SK-N-SH treated with all-trans-retinoic acid at 6 μM for 48 hours (cell line): Measurements from ENCODE around the gene KLF11.

Experiments
- ATAC-seq: fragments of 200-7000 bp; cut with Tn5 transposase; 3 replicates; pipeline ENCODE4 v1.9.1; 2020; ENCODE audit warnings: mild to moderate bottlenecking, moderate library complexity
- ARNTL ChIP-seq: fragments of 450-650 bp; formaldehyde crosslinking; IDR thresholded peaks from 2 replicates; pipeline ENCODE4 v1.5.0; 2020; ENCODE audit warnings: low read depth, mild to moderate bottlenecking, moderate library complexity, borderline replicate concordance
- BACH2 ChIP-seq: fragments of 250-450 bp; sonication (Bioruptor Pico); IDR thresholded peaks from 2 replicates; pipeline ENCODE4 v1.9.0; 2021; ENCODE audit warnings: mild to moderate bottlenecking, borderline replicate concordance
- CSDC2 ChIP-seq: fragments of 250-450 bp; sonication (Bioruptor Pico); IDR thresholded peaks from 2 replicates; pipeline ENCODE4 v1.5.0; 2020; ENCODE audit warnings: mild to moderate bottlenecking, moderate library complexity
- ISL1 ChIP-seq: fragments of 250-450 bp; sonication (Bioruptor Pico); IDR thresholded peaks from 2 replicates; pipeline ENCODE4 v2.1.2; 2022; ENCODE audit warnings: mild to moderate bottlenecking, moderate library complexity
- OSR1 ChIP-seq: fragments of 250-450 bp; sonication (Bioruptor Pico); IDR thresholded peaks from 2 replicates; pipeline ENCODE4 v1.8.0; 2022; ENCODE audit warnings: moderate library complexity, mild to moderate bottlenecking, inconsistent platforms
- PPARA ChIP-seq: fragments of 250-450 bp; sonication (Bioruptor Pico); IDR thresholded peaks from 2 replicates; pipeline ENCODE4 v1.5.0; 2020; ENCODE audit warnings: mild to moderate bottlenecking, borderline replicate concordance
- RARB ChIP-seq: fragments of 250-450 bp; sonication (Bioruptor Pico); IDR thresholded peaks from 2 replicates; pipeline ENCODE4 v1.8.0; 2021; ENCODE audit warnings: mild to moderate bottlenecking, moderate library complexity
- SNAI2 ChIP-seq: fragments of 250-450 bp; sonication (Bioruptor Pico); IDR thresholded peaks from 2 replicates; pipeline ENCODE4 v1.5.0; 2020; ENCODE audit warnings: mild to moderate bottlenecking, moderate library complexity
- TOX ChIP-seq: fragments of 250-450 bp; sonication (Bioruptor Pico); IDR thresholded peaks from 2 replicates; pipeline ENCODE4 v1.8.0; 2021; ENCODE audit warnings: mild to moderate bottlenecking, moderate library complexity, borderline replicate concordance
- TSHZ2 ChIP-seq: fragments of 250-450 bp; sonication (Bioruptor Pico); IDR thresholded peaks from 2 replicates; pipeline ENCODE4 v1.5.0; 2020; ENCODE audit warnings: mild to moderate bottlenecking, moderate library complexity
- ZC3H10 ChIP-seq: fragments of 250-450 bp; sonication (Bioruptor Pico); IDR thresholded peaks from 2 replicates; pipeline ENCODE4 v1.5.1; 2021; ENCODE audit warnings: mild to moderate bottlenecking, moderate library complexity
- ZFP3 ChIP-seq: fragments of 250-450 bp; sonication (Bioruptor Pico); IDR thresholded peaks from 2 replicates; pipeline ENCODE4 v1.5.0; 2020; ENCODE audit warnings: mild to moderate bottlenecking, moderate library complexity
- ZNF565 ChIP-seq: fragments of 450-650 bp; formaldehyde crosslinking; conservative IDR thresholded peaks from 2 replicates; pipeline ENCODE4 v1.5.0; 2020; ENCODE audit warnings: low read depth, mild to moderate bottlenecking, moderate library complexity
- ZNF70 ChIP-seq: fragments of 450-650 bp; formaldehyde crosslinking; IDR thresholded peaks from 2 replicates; pipeline ENCODE4 v1.5.0; 2020; ENCODE audit warnings: mild to moderate bottlenecking, moderate library complexity
- TF ChIP-seq, protein P1 (sequence below): fragments of 250-450 bp; sonication (Bioruptor Pico); IDR thresholded peaks from 2 replicates; pipeline ENCODE4 v1.8.0; 2021; ENCODE audit warnings: low read depth, mild to moderate bottlenecking, moderate library complexity, borderline replicate concordance
- TF ChIP-seq, protein P2 (sequence below): fragments of 250-450 bp; sonication (Bioruptor Pico); IDR thresholded peaks from 2 replicates; pipeline ENCODE4 v1.5.1; 2020; ENCODE audit warnings: low read depth, mild to moderate bottlenecking, moderate library complexity
- TF ChIP-seq, protein P3 (sequence below): fragments of 250-450 bp; sonication (Bioruptor Pico); IDR thresholded peaks from 2 replicates; pipeline ENCODE4 v1.5.1; 2021; ENCODE audit warnings: mild to moderate bottlenecking, moderate library complexity

KLF11 gene

DNA sequence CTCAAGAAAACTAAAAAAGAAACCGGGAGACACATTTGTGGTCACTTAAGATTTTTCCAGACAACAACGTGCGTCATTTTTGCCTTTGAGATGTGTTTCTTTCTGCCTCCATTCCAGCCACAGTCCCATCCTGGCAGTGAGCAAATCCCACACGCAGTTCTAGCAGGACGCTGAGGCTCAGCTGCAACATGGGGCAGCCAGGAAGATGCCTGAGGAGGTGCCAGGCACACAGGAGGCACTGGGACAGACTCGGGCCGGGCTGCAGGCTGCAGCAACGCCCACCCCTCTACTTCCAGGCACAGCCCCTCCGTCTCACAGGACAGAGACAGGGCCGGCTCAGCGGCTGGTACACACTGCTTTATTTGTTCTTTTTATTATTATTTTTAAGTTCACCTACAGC is 13.1 kb downstream of the KLF11 start (continued):
- TF ChIP-seq, protein P1, sequence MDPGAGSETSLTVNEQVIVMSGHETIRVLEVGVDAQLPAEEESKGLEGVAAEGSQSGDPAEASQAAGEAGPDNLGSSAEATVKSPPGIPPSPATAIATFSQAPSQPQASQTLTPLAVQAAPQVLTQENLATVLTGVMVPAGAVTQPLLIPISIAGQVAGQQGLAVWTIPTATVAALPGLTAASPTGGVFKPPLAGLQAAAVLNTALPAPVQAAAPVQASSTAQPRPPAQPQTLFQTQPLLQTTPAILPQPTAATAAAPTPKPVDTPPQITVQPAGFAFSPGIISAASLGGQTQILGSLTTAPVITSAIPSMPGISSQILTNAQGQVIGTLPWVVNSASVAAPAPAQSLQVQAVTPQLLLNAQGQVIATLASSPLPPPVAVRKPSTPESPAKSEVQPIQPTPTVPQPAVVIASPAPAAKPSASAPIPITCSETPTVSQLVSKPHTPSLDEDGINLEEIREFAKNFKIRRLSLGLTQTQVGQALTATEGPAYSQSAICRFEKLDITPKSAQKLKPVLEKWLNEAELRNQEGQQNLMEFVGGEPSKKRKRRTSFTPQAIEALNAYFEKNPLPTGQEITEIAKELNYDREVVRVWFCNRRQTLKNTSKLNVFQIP (CRISPR knock-in tag): no peak
- TF ChIP-seq ARNTL (CRISPR knock-in tag) (no peak), RARB (CRISPR knock-in tag) (no peak), CSDC2 (no peak), TSHZ2 (CRISPR knock-in tag) (no peak), SNAI2 (CRISPR knock-in tag) (no peak)

GRCh38 chr2:10057231-10058107 is 14.1 kb downstream of the KLF11 start:
- no peak for TF ChIP-seq ZNF70 (CRISPR knock-in tag)
- no peak for TF ChIP-seq OSR1 (CRISPR knock-in tag)
- TF ChIP-seq RARB (CRISPR knock-in tag): no peak
- TF ChIP-seq, protein P2, sequence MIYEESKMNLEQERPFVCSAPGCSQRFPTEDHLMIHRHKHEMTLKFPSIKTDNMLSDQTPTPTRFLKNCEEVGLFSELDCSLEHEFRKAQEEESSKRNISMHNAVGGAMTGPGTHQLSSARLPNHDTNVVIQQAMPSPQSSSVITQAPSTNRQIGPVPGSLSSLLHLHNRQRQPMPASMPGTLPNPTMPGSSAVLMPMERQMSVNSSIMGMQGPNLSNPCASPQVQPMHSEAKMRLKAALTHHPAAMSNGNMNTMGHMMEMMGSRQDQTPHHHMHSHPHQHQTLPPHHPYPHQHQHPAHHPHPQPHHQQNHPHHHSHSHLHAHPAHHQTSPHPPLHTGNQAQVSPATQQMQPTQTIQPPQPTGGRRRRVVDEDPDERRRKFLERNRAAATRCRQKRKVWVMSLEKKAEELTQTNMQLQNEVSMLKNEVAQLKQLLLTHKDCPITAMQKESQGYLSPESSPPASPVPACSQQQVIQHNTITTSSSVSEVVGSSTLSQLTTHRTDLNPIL (CRISPR knock-in tag): no peak
- TF ChIP-seq, protein P1 (CRISPR knock-in tag): no peak
- TF ChIP-seq TOX (CRISPR knock-in tag): no peak
- ATAC-seq: peak; percentile 7; the same call in 1 of the 3 replicates

- no peak for ATAC-seq
- TF ChIP-seq, protein P2 (CRISPR knock-in tag): no peak
- TF ChIP-seq ISL1 (CRISPR knock-in tag) (no peak), SNAI2 (CRISPR knock-in tag) (no peak), ZNF565 (CRISPR knock-in tag) (no peak), BACH2 (CRISPR knock-in tag) (no peak), ZFP3 (CRISPR knock-in tag) (no peak), CSDC2 (no peak), PPARA (CRISPR knock-in tag) (no peak), ZC3H10 (no peak), TOX (CRISPR knock-in tag) (no peak), OSR1 (CRISPR knock-in tag) (no peak), TSHZ2 (CRISPR knock-in tag) (no peak)
- TF ChIP-seq, protein P1 (CRISPR knock-in tag): no peak
- TF ChIP-seq, protein P3, sequence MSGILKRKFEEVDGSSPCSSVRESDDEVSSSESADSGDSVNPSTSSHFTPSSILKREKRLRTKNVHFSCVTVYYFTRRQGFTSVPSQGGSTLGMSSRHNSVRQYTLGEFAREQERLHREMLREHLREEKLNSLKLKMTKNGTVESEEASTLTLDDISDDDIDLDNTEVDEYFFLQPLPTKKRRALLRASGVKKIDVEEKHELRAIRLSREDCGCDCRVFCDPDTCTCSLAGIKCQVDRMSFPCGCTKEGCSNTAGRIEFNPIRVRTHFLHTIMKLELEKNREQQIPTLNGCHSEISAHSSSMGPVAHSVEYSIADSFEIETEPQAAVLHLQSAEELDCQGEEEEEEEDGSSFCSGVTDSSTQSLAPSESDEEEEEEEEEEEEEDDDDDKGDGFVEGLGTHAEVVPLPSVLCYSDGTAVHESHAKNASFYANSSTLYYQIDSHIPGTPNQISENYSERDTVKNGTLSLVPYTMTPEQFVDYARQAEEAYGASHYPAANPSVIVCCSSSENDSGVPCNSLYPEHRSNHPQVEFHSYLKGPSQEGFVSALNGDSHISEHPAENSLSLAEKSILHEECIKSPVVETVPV: no peak
These were observed 15.1 kb downstream of the KLF11 start for GRCh38 chr2:10058251-10059015.
